Ovary (tissue), 3 donors: ENCODE measurements around the gene CMC1.

ENCODE experiments used
- POLR2A ChIP-seq: fragments of 450-650 bp; IDR thresholded peaks from one replicate; pipeline ENCODE4 v1.6.1; 2017; ENCODE audit warnings: antibody characterized with exemption, mild to moderate bottlenecking, moderate library complexity
- TF ChIP-seq, protein P1 (sequence below), 3 donors: fragments of 450-650 bp in 2 of 3; fragments of 200-600 bp in 1 of 3; IDR thresholded peaks; one replicate each; pipeline versions ENCODE4 v1.5.1 to v1.8.0; 2016 to 2022; ENCODE audit warnings: antibody characterized with exemption in 3 of 3, mild to moderate bottlenecking in 1 of 3
- donor health status: DM: no; HTN: no; CAD: no.

DNA sequence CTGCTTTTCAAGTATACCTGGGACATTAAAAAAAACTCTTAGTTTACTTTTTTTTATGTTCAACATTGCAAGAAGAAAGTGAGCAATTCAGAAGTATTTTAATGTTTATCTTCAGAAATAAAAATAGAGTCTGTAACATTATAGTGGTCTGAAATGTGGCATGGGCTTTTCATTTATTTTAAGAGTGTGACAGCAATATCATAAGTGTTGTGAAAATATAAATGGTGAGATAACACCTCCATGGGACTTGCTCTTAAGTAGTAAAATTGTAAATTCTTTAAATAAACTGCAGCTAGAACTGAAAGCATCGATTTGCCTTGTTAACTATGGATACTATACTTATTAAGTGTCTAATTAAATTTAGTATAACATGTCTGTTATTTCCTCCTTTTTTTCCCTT, 58.3 kb downstream of the CMC1 start:
- TF ChIP-seq POLR2A: no peak
- TF ChIP-seq, protein P1, sequence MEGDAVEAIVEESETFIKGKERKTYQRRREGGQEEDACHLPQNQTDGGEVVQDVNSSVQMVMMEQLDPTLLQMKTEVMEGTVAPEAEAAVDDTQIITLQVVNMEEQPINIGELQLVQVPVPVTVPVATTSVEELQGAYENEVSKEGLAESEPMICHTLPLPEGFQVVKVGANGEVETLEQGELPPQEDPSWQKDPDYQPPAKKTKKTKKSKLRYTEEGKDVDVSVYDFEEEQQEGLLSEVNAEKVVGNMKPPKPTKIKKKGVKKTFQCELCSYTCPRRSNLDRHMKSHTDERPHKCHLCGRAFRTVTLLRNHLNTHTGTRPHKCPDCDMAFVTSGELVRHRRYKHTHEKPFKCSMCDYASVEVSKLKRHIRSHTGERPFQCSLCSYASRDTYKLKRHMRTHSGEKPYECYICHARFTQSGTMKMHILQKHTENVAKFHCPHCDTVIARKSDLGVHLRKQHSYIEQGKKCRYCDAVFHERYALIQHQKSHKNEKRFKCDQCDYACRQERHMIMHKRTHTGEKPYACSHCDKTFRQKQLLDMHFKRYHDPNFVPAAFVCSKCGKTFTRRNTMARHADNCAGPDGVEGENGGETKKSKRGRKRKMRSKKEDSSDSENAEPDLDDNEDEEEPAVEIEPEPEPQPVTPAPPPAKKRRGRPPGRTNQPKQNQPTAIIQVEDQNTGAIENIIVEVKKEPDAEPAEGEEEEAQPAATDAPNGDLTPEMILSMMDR (IDR thresholded peaks at IDR 0.05): no peak
